Activated CD8-positive, alpha-beta memory T cell treated with anti-CD3 and anti-CD28 coated beads for 1 hour (primary cell): Measurements from ENCODE around the gene TMEM184B.

Source experiments
- DNase-seq, 2 donors: peaks; one replicate each; pipeline ENCODE4 v3.0.0-alpha.2; 2020; ENCODE audit warnings: low read depth in 1 of 2; ENCODE audit errors: extremely low read depth in 1 of 2

The TMEM184B gene

GRCh38 chr22:38308791-38309498, 36.1 kb upstream of the TMEM184B start:
- no peak for DNase-seq

GRCh38 chr22:38305471-38306448, 33.0 kb upstream of the TMEM184B start:
- no peak for DNase-seq

- DNase-seq, result no peak
These were observed 31.7 kb upstream of the TMEM184B start for GRCh38 chr22:38304526-38304925.

GRCh38 chr22:38303974-38304373, 31.2 kb upstream of the TMEM184B start:
- no peak for DNase-seq

GRCh38 chr22:38302906-38303305, 30.1 kb upstream of the TMEM184B start:
- DNase-seq, result no peak

GRCh38 chr22:38300946-38301345, 28.1 kb upstream of the TMEM184B start:
- DNase-seq, result no peak

- no peak for DNase-seq
These were observed 27.6 kb upstream of the TMEM184B start for GRCh38 chr22:38300197-38300945.

GRCh38 chr22:38299770-38300102, 26.9 kb upstream of the TMEM184B start:
- no peak for DNase-seq

- DNase-seq, result peak in 1 of 2 donors; percentile 22
These were observed 25.6 kb upstream of the TMEM184B start for GRCh38 chr22:38298312-38299005.

GRCh38 chr22:38296372-38296771, 23.6 kb upstream of the TMEM184B start:
- no peak for DNase-seq

GRCh38 chr22:38295863-38296262, 23.1 kb upstream of the TMEM184B start:
- DNase-seq, result no peak

GRCh38 chr22:38295339-38295738, 22.5 kb upstream of the TMEM184B start:
- DNase-seq, result no peak

GRCh38 chr22:38294193-38294592, 21.4 kb upstream of the TMEM184B start:
- DNase-seq, result no peak

- no peak for DNase-seq
These were observed 19.9 kb upstream of the TMEM184B start for GRCh38 chr22:38292694-38293093.

- no peak for DNase-seq
These were observed 18.5 kb upstream of the TMEM184B start for GRCh38 chr22:38291201-38291777.

GRCh38 chr22:38290347-38290746, 17.5 kb upstream of the TMEM184B start:
- no peak for DNase-seq

- no peak for DNase-seq
These were observed 16.8 kb upstream of the TMEM184B start for GRCh38 chr22:38289583-38290082.

- no peak for DNase-seq
These were observed 14.3 kb upstream of the TMEM184B start for GRCh38 chr22:38286915-38287669.

- no peak for DNase-seq
These were observed 12.2 kb upstream of the TMEM184B start for GRCh38 chr22:38285018-38285417.

GRCh38 chr22:38284042-38284402, 11.2 kb upstream of the TMEM184B start:
- no peak for DNase-seq
